Glutamatergic neuron (in vitro differentiated cells): ENCODE results near the gene FZD2. TPM values are rescaled to one million over a fixed set of nuclear protein-coding genes. Genes with fewer than 3 reads are reported as not detected.

Experiments used
- DNase-seq: peaks from one replicate; pipeline ENCODE4 v3.0.0; 2022
- H3K27ac Mint-ChIP-seq: one replicate; pipeline ENCODE4 v1.8.0; 2020; ENCODE audit warnings: mild to moderate bottlenecking, mixed read lengths, inconsistent platforms; ENCODE audit not compliant: unreplicated experiment
- H3K27me3 Mint-ChIP-seq: one replicate; pipeline ENCODE4 v1.8.0; 2020; ENCODE audit warnings: mild to moderate bottlenecking, moderate library complexity, mixed read lengths, inconsistent platforms; ENCODE audit not compliant: unreplicated experiment
- H3K36me3 Mint-ChIP-seq: one replicate; pipeline ENCODE4 v1.8.0; 2020; ENCODE audit warnings: mild to moderate bottlenecking, mixed read lengths, inconsistent platforms; ENCODE audit not compliant: unreplicated experiment
- H3K4me1 Mint-ChIP-seq: one replicate; pipeline ENCODE4 v1.8.0; 2020; ENCODE audit warnings: mild to moderate bottlenecking, low read depth, mixed read lengths, inconsistent platforms; ENCODE audit not compliant: unreplicated experiment
- H3K4me3 Mint-ChIP-seq: one replicate; pipeline ENCODE4 v1.8.0; 2020; ENCODE audit warnings: mild to moderate bottlenecking, mixed read lengths, inconsistent platforms; ENCODE audit not compliant: unreplicated experiment
- H3K9me3 Mint-ChIP-seq: one replicate; pipeline ENCODE4 v1.8.0; 2020; ENCODE audit warnings: mild to moderate bottlenecking, moderate library complexity, mixed read lengths, inconsistent platforms; ENCODE audit not compliant: unreplicated experiment
- total RNA-seq: library from RNA; stranded (reverse); fragmentation: NEBNext Ultra II Directional; extraction: Animal tissue kit (Norgen Biotek cat#: 25700); gene quantifications from one replicate; pipeline ENCODE4 v1.2.1, GENCODE V29; 2021; ENCODE audit not compliant: unreplicated experiment
- TF ChIP-seq, protein P1 (sequence below): fragments of 200-600 bp; sonication (generic); IDR thresholded peaks from one replicate; pipeline ENCODE4 v1.5.0; 2021; ENCODE audit not compliant: partially characterized antibody, unreplicated experiment

FZD2 gene
- total RNA-seq, 1 donor from 2014 or later, result 1.3 TPM

DNA sequence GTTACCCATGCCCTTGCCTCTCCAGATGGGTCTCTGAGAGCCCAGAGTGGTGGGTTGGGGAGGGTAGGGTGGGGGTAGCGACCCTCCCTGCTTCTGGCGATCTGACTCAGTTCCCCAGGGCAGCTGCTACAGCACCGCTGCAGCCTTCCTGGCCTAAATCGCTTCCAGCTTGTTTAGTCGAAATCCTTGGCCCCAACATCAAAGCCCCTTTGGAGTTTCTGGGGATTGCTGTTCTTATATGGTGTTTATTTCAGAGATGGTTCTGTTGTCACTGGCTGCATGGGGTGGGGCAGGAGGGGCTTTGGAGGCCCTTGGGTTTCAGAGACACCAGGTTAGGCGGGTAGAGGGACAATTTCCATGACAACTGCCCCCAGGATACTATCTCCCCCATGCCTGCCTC lies 35.9 kb downstream of the FZD2 start:
- peaks cover 4% of the 10 kb centered on the region for H3K27me3 Mint-ChIP-seq
- no peaks in the 10 kb centered on the region for H3K9me3 Mint-ChIP-seq
- no peak overlapping the region for H3K27ac Mint-ChIP-seq
- no peaks in the 10 kb centered on the region for H3K36me3 Mint-ChIP-seq
- no peak overlapping the region for H3K4me3 Mint-ChIP-seq
- no peaks in the 10 kb centered on the region for H3K4me1 Mint-ChIP-seq
- DNase-seq, result no peak
- TF ChIP-seq, protein P1, sequence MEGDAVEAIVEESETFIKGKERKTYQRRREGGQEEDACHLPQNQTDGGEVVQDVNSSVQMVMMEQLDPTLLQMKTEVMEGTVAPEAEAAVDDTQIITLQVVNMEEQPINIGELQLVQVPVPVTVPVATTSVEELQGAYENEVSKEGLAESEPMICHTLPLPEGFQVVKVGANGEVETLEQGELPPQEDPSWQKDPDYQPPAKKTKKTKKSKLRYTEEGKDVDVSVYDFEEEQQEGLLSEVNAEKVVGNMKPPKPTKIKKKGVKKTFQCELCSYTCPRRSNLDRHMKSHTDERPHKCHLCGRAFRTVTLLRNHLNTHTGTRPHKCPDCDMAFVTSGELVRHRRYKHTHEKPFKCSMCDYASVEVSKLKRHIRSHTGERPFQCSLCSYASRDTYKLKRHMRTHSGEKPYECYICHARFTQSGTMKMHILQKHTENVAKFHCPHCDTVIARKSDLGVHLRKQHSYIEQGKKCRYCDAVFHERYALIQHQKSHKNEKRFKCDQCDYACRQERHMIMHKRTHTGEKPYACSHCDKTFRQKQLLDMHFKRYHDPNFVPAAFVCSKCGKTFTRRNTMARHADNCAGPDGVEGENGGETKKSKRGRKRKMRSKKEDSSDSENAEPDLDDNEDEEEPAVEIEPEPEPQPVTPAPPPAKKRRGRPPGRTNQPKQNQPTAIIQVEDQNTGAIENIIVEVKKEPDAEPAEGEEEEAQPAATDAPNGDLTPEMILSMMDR, result no peak

DNA sequence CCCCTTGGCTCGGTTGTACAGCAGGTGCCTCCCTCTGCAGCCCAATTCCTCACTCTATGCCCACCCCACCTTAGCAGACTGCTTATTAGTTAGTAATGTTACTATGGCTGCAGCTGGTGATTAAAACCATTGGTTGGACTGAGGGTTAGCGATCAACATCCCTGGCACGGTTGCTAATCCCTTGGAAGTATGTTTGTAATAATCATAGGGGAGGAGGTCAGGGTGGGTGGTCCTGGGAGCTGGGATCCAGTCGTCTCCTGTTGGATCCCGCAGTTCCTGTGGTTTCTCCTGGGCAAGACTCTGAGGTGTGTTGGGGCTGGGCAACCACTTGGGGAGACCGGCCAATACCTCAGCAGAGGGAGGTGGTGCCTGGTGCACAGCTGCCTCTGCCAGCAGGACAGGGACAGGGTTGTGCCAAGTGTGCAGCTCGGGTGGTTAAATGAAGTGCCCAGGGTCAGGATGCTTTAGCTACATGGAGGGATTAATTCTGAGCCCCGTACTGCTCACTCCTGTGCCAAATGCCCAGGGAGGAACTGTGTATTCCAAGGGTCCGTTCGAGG lies 38.0 kb downstream of the FZD2 start:
- no peaks in the 10 kb centered on the region for H3K36me3 Mint-ChIP-seq
- TF ChIP-seq, protein P1, result no peak
- no peak overlapping the region for H3K27ac Mint-ChIP-seq
- H3K9me3 Mint-ChIP-seq, result no peaks in the 10 kb centered on the region
- no peak for DNase-seq
- no peak overlapping the region for H3K4me3 Mint-ChIP-seq
- H3K27me3 Mint-ChIP-seq, result peaks cover 6% of the 10 kb centered on the region
- no peaks in the 10 kb centered on the region for H3K4me1 Mint-ChIP-seq

- no peak for DNase-seq
- Mint-ChIP-seq H3K27ac (no peak overlapping the region), H3K4me1 (no peaks in the 10 kb centered on the region), H3K4me3 (no peak overlapping the region), H3K36me3 (no peaks in the 10 kb centered on the region), H3K27me3 (peaks cover 7% of the 10 kb centered on the region), H3K9me3 (no peaks in the 10 kb centered on the region)
- TF ChIP-seq, protein P1, result no peak
Observed at GRCh38 chr17:44598329-44598728, 41.0 kb downstream of the FZD2 start.

DNA sequence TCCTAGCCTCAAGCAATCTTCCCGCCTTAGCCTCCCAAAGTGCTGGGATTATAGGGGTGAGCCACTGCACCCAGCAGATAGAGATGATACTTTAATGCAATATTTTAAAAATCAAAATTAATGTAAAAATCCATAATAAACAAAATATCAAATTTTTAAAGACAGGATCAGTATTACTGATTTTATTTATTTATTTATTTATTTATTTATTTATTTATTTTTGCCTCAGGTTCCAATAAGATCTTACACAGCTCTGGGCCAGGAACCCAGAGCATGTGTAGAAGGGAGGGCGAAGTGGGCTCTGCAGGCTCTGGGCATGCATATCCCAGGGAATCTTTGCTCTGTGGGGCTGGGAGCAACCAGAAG lies 41.6 kb downstream of the FZD2 start:
- no peak for DNase-seq
- TF ChIP-seq, protein P1, result no peak
- Mint-ChIP-seq H3K4me1 (no peaks in the 10 kb centered on the region), H3K36me3 (no peaks in the 10 kb centered on the region), H3K4me3 (no peak overlapping the region), H3K9me3 (no peaks in the 10 kb centered on the region), H3K27me3 (peaks cover 7% of the 10 kb centered on the region), H3K27ac (no peak overlapping the region)

GRCh38 chr17:44599298-44600175 lies 42.3 kb downstream of the FZD2 start:
- Mint-ChIP-seq H3K27ac (no peak overlapping the region), H3K27me3 (peaks cover 8% of the 10 kb centered on the region), H3K4me1 (no peaks in the 10 kb centered on the region), H3K4me3 (no peak overlapping the region), H3K9me3 (no peaks in the 10 kb centered on the region), H3K36me3 (no peaks in the 10 kb centered on the region)
- DNase-seq, result no peak
- TF ChIP-seq, protein P1, result no peak
